ENCODE results near the gene RAB11B. TPM values are rescaled to one million over a fixed set of nuclear protein-coding genes. Genes with fewer than 3 reads are reported as not detected.

RAB11B gene
- total RNA-seq, 1 experiment from 2014 or later = 135 TPM

DNA sequence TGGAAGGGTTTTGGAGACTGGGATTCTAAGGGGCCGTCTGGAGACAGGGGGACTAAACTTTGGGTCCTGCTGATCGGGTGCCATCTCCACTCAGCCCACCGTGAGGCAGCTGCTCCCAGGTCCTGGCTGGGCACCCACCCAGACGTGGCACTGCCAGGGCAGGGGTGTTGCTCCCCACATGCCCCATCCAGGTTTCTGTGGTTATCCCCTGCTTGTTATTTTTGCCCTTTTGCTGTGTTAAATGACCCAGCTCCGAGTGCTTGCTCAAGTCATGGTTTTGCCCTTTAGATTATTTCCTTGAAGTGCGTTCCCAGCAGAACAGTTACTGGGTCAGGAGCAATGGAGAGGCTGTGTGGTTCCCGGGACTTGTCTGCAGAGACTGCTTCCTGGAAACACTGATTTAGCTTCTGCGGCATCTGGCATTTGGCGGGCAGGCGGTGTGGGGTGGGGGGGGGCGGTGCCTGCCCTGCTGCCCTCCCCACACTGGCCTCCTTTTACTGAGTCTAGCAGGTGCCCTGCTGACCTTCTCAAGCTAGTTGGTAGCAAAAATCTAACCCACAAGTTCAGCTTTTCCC is 1.9 kb downstream of the RAB11B start:
- Histone ChIP-seq H3K27me3 (ENCODE audit: control insufficient read depth, insufficient read depth, low read length) (no peaks in the 10 kb centered on the region), H3K4me3 (ENCODE audit: low read depth in 2 of 2, low read length in 2 of 2) (peak overlapping the region; percentile 51 to 80), H3K9me3 (ENCODE audit: control insufficient read depth, insufficient read depth, low read depth, low read length) (no peaks in the 10 kb centered on the region), H3K27ac (ENCODE audit: low read length) (peak overlapping the region; percentile 76), H3K4me1 (ENCODE audit: control insufficient read depth, insufficient read depth, low read length) (peaks cover 61% of the 10 kb centered on the region), H3K36me3 (ENCODE audit: control insufficient read depth, insufficient read depth, low read length) (no peaks in the 10 kb centered on the region; the same call in 1 of the 2 replicates)
- no peak for DNase-seq (ENCODE audit: low read depth, low spot score)
- TF ChIP-seq SIN3A (IDR thresholded peaks at IDR 0.05; ENCODE audit: borderline replicate concordance, insufficient read depth, low read depth, low read length) (no peak), POLR2AphosphoS5 (IDR thresholded peaks at IDR 0.05; ENCODE audit: low read depth, low read length) (no peak), TCF7L2 (IDR thresholded peaks at IDR 0.05; ENCODE audit: low read depth, low read length) (no peak)
- intact Hi-C loops (cut with micrococcal nuclease; ENCODE audit: unreplicated experiment) = no loop called here
- CTCF ChIA-PET = interaction anchor here (0.7 kb wide), 3 partner anchors 21 to 165 kb away, joined by 3 to 7 read pairs (median 5); partner anchors contain the start of gene MARCHF2
- BruUV-seq (replicated peaks) = no TSS peak
- ATAC-seq = no peak
- POLR2A ChIA-PET = interaction anchor here (0.7 kb wide), 1 partner anchor 33 kb away, joined by 12 read pairs; no protein-coding TSS in a partner anchor
- in situ Hi-C loops (cut with HindIII; ENCODE audit: low pct_unique_long_range_greater_than_20kb, low sequenced_read_pairs) = no loop called here

DNA sequence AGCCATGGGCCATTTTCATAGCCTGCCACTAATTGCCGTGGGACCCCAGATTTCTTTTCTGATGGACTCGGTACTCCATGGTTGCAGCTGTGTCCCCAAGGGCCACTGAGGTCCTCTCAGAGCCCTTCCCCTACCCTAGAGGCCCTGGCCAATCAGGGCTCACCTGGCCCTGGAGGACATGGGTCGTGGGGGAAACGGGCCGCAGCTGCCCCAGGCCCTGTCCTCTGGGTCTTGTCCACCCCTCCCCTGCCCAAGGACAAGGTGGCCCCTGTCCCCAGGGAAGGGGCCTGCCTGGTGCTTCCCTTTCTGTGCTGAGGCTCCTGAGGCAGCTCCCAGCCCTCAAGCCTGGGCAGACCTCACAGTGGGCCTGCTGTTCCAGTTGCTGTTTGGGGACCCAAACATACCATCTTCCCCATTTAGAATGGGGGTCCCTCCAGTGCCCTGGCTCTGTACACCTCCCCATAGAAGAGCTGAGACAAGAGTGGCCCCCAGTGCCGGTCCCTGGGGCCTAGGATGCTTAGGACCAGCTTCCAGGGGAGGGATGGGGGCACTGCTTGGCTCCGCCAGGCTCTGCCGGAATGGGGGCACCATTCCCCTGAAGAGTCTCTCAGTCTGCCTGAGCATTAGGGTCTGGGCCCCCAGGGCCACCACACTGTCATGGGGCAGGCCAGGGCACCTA is 3.2 kb downstream of the RAB11B start:
- intact Hi-C loops (cut with micrococcal nuclease; ENCODE audit: unreplicated experiment) = no loop called here
- ATAC-seq (no peak), DNase-seq (ENCODE audit: low read depth, low spot score) (no peak)
- H3K9me3 ChIP-seq (ENCODE audit: control insufficient read depth, insufficient read depth, low read depth, low read length) = no peaks in the 10 kb centered on the region
- TF ChIP-seq, protein P1, sequence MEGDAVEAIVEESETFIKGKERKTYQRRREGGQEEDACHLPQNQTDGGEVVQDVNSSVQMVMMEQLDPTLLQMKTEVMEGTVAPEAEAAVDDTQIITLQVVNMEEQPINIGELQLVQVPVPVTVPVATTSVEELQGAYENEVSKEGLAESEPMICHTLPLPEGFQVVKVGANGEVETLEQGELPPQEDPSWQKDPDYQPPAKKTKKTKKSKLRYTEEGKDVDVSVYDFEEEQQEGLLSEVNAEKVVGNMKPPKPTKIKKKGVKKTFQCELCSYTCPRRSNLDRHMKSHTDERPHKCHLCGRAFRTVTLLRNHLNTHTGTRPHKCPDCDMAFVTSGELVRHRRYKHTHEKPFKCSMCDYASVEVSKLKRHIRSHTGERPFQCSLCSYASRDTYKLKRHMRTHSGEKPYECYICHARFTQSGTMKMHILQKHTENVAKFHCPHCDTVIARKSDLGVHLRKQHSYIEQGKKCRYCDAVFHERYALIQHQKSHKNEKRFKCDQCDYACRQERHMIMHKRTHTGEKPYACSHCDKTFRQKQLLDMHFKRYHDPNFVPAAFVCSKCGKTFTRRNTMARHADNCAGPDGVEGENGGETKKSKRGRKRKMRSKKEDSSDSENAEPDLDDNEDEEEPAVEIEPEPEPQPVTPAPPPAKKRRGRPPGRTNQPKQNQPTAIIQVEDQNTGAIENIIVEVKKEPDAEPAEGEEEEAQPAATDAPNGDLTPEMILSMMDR (IDR thresholded peaks at IDR 0.05) = no peak
- TF ChIP-seq TCF7L2 (IDR thresholded peaks at IDR 0.05; ENCODE audit: low read depth, low read length) (no peak), POLR2AphosphoS5 (IDR thresholded peaks at IDR 0.05; ENCODE audit: low read depth, low read length) (no peak), SIN3A (IDR thresholded peaks at IDR 0.05; ENCODE audit: borderline replicate concordance, insufficient read depth, low read depth, low read length) (no peak)
- TF ChIP-seq, protein P2, sequence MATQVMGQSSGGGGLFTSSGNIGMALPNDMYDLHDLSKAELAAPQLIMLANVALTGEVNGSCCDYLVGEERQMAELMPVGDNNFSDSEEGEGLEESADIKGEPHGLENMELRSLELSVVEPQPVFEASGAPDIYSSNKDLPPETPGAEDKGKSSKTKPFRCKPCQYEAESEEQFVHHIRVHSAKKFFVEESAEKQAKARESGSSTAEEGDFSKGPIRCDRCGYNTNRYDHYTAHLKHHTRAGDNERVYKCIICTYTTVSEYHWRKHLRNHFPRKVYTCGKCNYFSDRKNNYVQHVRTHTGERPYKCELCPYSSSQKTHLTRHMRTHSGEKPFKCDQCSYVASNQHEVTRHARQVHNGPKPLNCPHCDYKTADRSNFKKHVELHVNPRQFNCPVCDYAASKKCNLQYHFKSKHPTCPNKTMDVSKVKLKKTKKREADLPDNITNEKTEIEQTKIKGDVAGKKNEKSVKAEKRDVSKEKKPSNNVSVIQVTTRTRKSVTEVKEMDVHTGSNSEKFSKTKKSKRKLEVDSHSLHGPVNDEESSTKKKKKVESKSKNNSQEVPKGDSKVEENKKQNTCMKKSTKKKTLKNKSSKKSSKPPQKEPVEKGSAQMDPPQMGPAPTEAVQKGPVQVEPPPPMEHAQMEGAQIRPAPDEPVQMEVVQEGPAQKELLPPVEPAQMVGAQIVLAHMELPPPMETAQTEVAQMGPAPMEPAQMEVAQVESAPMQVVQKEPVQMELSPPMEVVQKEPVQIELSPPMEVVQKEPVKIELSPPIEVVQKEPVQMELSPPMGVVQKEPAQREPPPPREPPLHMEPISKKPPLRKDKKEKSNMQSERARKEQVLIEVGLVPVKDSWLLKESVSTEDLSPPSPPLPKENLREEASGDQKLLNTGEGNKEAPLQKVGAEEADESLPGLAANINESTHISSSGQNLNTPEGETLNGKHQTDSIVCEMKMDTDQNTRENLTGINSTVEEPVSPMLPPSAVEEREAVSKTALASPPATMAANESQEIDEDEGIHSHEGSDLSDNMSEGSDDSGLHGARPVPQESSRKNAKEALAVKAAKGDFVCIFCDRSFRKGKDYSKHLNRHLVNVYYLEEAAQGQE (IDR thresholded peaks at IDR 0.05; ENCODE audit: insufficient read depth in 1 of 2, low read depth in 2 of 2, low read length in 1 of 2) = no peak
- no peak overlapping the region for H3K4me3 ChIP-seq (ENCODE audit: low read depth in 2 of 2, low read length in 2 of 2)
- in situ Hi-C loops (cut with HindIII; ENCODE audit: low pct_unique_long_range_greater_than_20kb, low sequenced_read_pairs) = no loop called here
- peak overlapping the region; percentile 69 for H3K27ac ChIP-seq (ENCODE audit: low read length)
- no peaks in the 10 kb centered on the region for H3K27me3 ChIP-seq (ENCODE audit: control insufficient read depth, insufficient read depth, low read length)
- POLR2A ChIA-PET = interaction anchor here (0.5 to 0.6 kb wide), 2 partner anchors 43 to 704 kb away, joined by 4 read pairs; no protein-coding TSS in a partner anchor
- BruUV-seq (replicated peaks) = no TSS peak
- no peaks in the 10 kb centered on the region; the same call in 1 of the 2 replicates for H3K36me3 ChIP-seq (ENCODE audit: control insufficient read depth, insufficient read depth, low read length)
- peaks cover 68% of the 10 kb centered on the region for H3K4me1 ChIP-seq (ENCODE audit: control insufficient read depth, insufficient read depth, low read length)
- CTCF ChIA-PET = no interaction called here
